ENCODE data around the gene PLCG2. TPM values are rescaled to one million over a fixed set of nuclear protein-coding genes. Genes with fewer than 3 reads are reported as not detected.

The PLCG2 gene
- total and polyA plus RNA-seq, 2 experiments from 2014 or later = 0.39 TPM; not detected in 1

GRCh38 chr16:81841722-81842121, 62.6 kb downstream of the PLCG2 start:
- no peak for DNase-seq
- no peak overlapping the region for H3K4me2 ChIP-seq (ENCODE audit: unreplicated experiment)
- no peaks in the 10 kb centered on the region for H3K36me3 ChIP-seq (ENCODE audit: low read depth)
- no peak overlapping the region for H3K4me3 ChIP-seq
- in situ Hi-C loops (cut with MboI) = no loop called here
- H4K20me1 ChIP-seq (ENCODE audit: insufficient read depth) = no peaks in the 10 kb centered on the region
- H3K9me3 ChIP-seq (ENCODE audit: low read depth) = no peaks in the 10 kb centered on the region
- no peaks in the 10 kb centered on the region for H3K9me2 ChIP-seq (ENCODE audit: insufficient read depth)
- no peak overlapping the region for H2AFZ ChIP-seq
- H3K4me1 ChIP-seq (ENCODE audit: insufficient read depth) = no peaks in the 10 kb centered on the region
- H3K79me2 ChIP-seq (ENCODE audit: insufficient read depth) = no peaks in the 10 kb centered on the region
- peaks cover 11% of the 10 kb centered on the region for H3K27me3 ChIP-seq (replicated peaks; ENCODE audit: insufficient read depth)
- H3K9ac ChIP-seq = no peak overlapping the region
- no peaks in the 10 kb centered on the region for H3F3A ChIP-seq (ENCODE audit: insufficient read depth)
- no peak for TF ChIP-seq EZH2 (IDR thresholded peaks at IDR 0.05; ENCODE audit: insufficient read depth, poor library complexity, severe bottlenecking)
- 50 to 52% methylated on average over 7 of the region's 7 CpGs for WGBS, 2 experiments (ENCODE audit: low coverage in 1 of 2, low lambda C conversion rate in 2 of 2, missing lambda C conversion rate in 2 of 2)
- no peak overlapping the region for H3K27ac ChIP-seq

- in situ Hi-C loops (cut with MboI) = no loop called here
- no peak for DNase-seq
- Histone ChIP-seq H3K9me2 (ENCODE audit: insufficient read depth) (no peaks in the 10 kb centered on the region), H3K79me2 (ENCODE audit: insufficient read depth) (no peaks in the 10 kb centered on the region), H3K4me1 (ENCODE audit: insufficient read depth) (no peaks in the 10 kb centered on the region), H3K27ac (no peak overlapping the region), H3K9ac (no peak overlapping the region), H3F3A (ENCODE audit: insufficient read depth) (no peaks in the 10 kb centered on the region), H3K9me3 (ENCODE audit: low read depth) (no peaks in the 10 kb centered on the region), H3K36me3 (ENCODE audit: low read depth) (no peaks in the 10 kb centered on the region), H3K4me2 (ENCODE audit: unreplicated experiment) (no peak overlapping the region), H2AFZ (no peak overlapping the region), H3K4me3 (no peak overlapping the region), H3K27me3 (replicated peaks; ENCODE audit: insufficient read depth) (peaks cover 11% of the 10 kb centered on the region), H4K20me1 (ENCODE audit: insufficient read depth) (no peaks in the 10 kb centered on the region)
- TF ChIP-seq EZH2phosphoT487 (IDR thresholded peaks at IDR 0.05; ENCODE audit: insufficient read depth, low read depth) = no peak
- TF ChIP-seq EZH2 (IDR thresholded peaks at IDR 0.05; ENCODE audit: insufficient read depth, poor library complexity, severe bottlenecking) = no peak
- WGBS, 2 experiments (ENCODE audit: low coverage in 1 of 2, low lambda C conversion rate in 2 of 2, missing lambda C conversion rate in 2 of 2) = 49 to 51% methylated on average over 10 to 12 of the region's 12 CpGs
Observed at GRCh38 chr16:81842564-81843242, 63.6 kb downstream of the PLCG2 start.

DNA sequence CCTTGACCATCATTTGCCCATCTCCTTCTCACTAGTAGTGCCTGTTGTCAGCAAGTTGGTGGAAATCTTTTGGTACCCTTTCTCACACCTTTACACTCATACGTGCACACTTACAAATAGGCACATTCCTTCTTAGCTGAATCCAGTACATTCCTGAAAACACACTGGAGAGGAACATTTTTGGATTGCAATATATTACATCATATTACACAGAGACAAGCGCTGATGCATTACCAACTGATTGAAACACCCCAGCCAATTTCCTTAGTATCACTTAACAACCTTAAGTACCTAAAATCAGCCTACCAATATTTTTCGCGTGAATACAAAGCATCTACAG, 64.1 kb downstream of the PLCG2 start:
- in situ Hi-C loops (cut with MboI) = no loop called here
- no peaks in the 10 kb centered on the region for H3K36me3 ChIP-seq (ENCODE audit: low read depth)
- H2AFZ ChIP-seq = no peak overlapping the region
- no peaks in the 10 kb centered on the region for H3K4me1 ChIP-seq (ENCODE audit: insufficient read depth)
- H3K9me3 ChIP-seq (ENCODE audit: low read depth) = no peaks in the 10 kb centered on the region
- WGBS, 2 experiments (ENCODE audit: low coverage in 1 of 2, low lambda C conversion rate in 2 of 2, missing lambda C conversion rate in 2 of 2) = 51 to 56% methylated on average over 4 of the region's 4 CpGs
- H3K4me2 ChIP-seq (ENCODE audit: unreplicated experiment) = no peak overlapping the region
- no peaks in the 10 kb centered on the region for H3K79me2 ChIP-seq (ENCODE audit: insufficient read depth)
- peaks cover 11% of the 10 kb centered on the region for H3K27me3 ChIP-seq (replicated peaks; ENCODE audit: insufficient read depth)
- TF ChIP-seq EZH2 (IDR thresholded peaks at IDR 0.05; ENCODE audit: insufficient read depth, poor library complexity, severe bottlenecking) (no peak), EZH2phosphoT487 (IDR thresholded peaks at IDR 0.05; ENCODE audit: insufficient read depth, low read depth) (no peak)
- no peaks in the 10 kb centered on the region for H3K9me2 ChIP-seq (ENCODE audit: insufficient read depth)
- H4K20me1 ChIP-seq (ENCODE audit: insufficient read depth) = no peaks in the 10 kb centered on the region
- H3F3A ChIP-seq (ENCODE audit: insufficient read depth) = no peaks in the 10 kb centered on the region
- peak; percentile 14 for DNase-seq
- no peak overlapping the region for H3K9ac ChIP-seq
- no peak overlapping the region for H3K27ac ChIP-seq
- H3K4me3 ChIP-seq = no peak overlapping the region

GRCh38 chr16:81843683-81844082, 64.6 kb downstream of the PLCG2 start:
- H3K4me1 ChIP-seq (ENCODE audit: insufficient read depth) = no peaks in the 10 kb centered on the region
- WGBS, 2 experiments (ENCODE audit: low coverage in 1 of 2, low lambda C conversion rate in 2 of 2, missing lambda C conversion rate in 2 of 2) = 57 to 58% methylated on average over 6 to 8 of the region's 8 CpGs

More at GRCh38 chr16:81843683-81844082, 64.6 kb downstream of the PLCG2 start:
- in situ Hi-C loops (cut with MboI) = no loop called here
- Histone ChIP-seq H2AFZ (no peak overlapping the region), H3K9me3 (ENCODE audit: low read depth) (no peaks in the 10 kb centered on the region), H3K36me3 (ENCODE audit: low read depth) (no peaks in the 10 kb centered on the region), H3K79me2 (ENCODE audit: insufficient read depth) (no peaks in the 10 kb centered on the region), H3K4me3 (no peak overlapping the region), H3K9me2 (ENCODE audit: insufficient read depth) (no peaks in the 10 kb centered on the region), H3K27ac (no peak overlapping the region), H3F3A (ENCODE audit: insufficient read depth) (no peaks in the 10 kb centered on the region), H3K9ac (no peak overlapping the region), H3K27me3 (replicated peaks; ENCODE audit: insufficient read depth) (peaks cover 11% of the 10 kb centered on the region), H4K20me1 (ENCODE audit: insufficient read depth) (no peaks in the 10 kb centered on the region), H3K4me2 (ENCODE audit: unreplicated experiment) (no peak overlapping the region)
- TF ChIP-seq EZH2 (IDR thresholded peaks at IDR 0.05; ENCODE audit: insufficient read depth, poor library complexity, severe bottlenecking) = no peak
- TF ChIP-seq EZH2phosphoT487 (IDR thresholded peaks at IDR 0.05; ENCODE audit: insufficient read depth, low read depth) = no peak
- no peak for DNase-seq

All from GM23248 (cell line).